HFF-Myc (cell line): ENCODE results near the gene P3H3.

Experiments used
- DNase-seq: peaks from one replicate; pipeline ENCODE4 v3.0.0-alpha.2; 2011; ENCODE audit warnings: low read depth; ENCODE audit errors: extremely low read depth
- H3K4me3 ChIP-seq: replicated peaks from 2 replicates; pipeline ENCODE4 v1.5.1; 2011; ENCODE audit warnings: low read depth, mild to moderate bottlenecking, control low read depth, low read length
- CTCF ChIP-seq: IDR thresholded peaks from 2 replicates; pipeline ENCODE4 v1.5.1; 2012; ENCODE audit warnings: mild to moderate bottlenecking, low read depth, low read length, control low read depth; ENCODE audit errors: missing control alignments

P3H3 gene

GRCh38 chr12:6842075-6842474 lies 13.9 kb downstream of the P3H3 start:
- TF ChIP-seq CTCF, result no peak
- H3K4me3 ChIP-seq, result no peak overlapping the region
- DNase-seq, result no peak

- no peak overlapping the region for H3K4me3 ChIP-seq
- no peak for TF ChIP-seq CTCF
- DNase-seq, result no peak
Measured at GRCh38 chr12:6843118-6843902, 15.1 kb downstream of the P3H3 start.

- no peak overlapping the region for H3K4me3 ChIP-seq
- no peak for TF ChIP-seq CTCF
- no peak for DNase-seq
Measured at GRCh38 chr12:6845395-6845794, 17.2 kb downstream of the P3H3 start.

- H3K4me3 ChIP-seq, result no peak overlapping the region
- no peak for DNase-seq
- no peak for TF ChIP-seq CTCF
Measured at GRCh38 chr12:6846316-6846869, 18.2 kb downstream of the P3H3 start.

GRCh38 chr12:6847676-6848075 lies 19.5 kb downstream of the P3H3 start:
- no peak for TF ChIP-seq CTCF
- no peak for DNase-seq

GRCh38 chr12:6849427-6849826 lies 21.2 kb downstream of the P3H3 start:
- peak overlapping the region; percentile 69 for H3K4me3 ChIP-seq
- no peak for DNase-seq
- no peak for TF ChIP-seq CTCF

More at GRCh38 chr12:6847676-6848075, 19.5 kb downstream of the P3H3 start:
- H3K4me3 ChIP-seq, result no peak overlapping the region
